Activated naive CD4-positive, alpha-beta T cell treated with anti-CD3 and anti-CD28 coated beads, Interleukin-2, amount 10 ng/mL, durations not matched to agents 7 days and 5 days (primary cell): ENCODE results near the gene WDR49.

ENCODE experiments used
- CTCF ChIA-PET: fragments of 350-600 bp; sonication (Branson Sonifier 250); formaldehyde crosslinking; loops from one replicate; lab custom pipeline; 2021; ENCODE audit warnings: antibody characterized with exemption; lab: Charles Lee
- DNase-seq: peaks from one replicate; pipeline ENCODE4 v3.0.0-alpha.2; 2020
- H3K27ac Mint-ChIP-seq: one replicate; pipeline ENCODE4 v1.8.0; 2021; ENCODE audit warnings: mild to moderate bottlenecking, moderate library complexity, mixed read lengths
- H3K27me3 Mint-ChIP-seq: one replicate; pipeline ENCODE4 v1.8.0; 2021; ENCODE audit warnings: mild to moderate bottlenecking, mixed read lengths
- H3K36me3 Mint-ChIP-seq: one replicate; pipeline ENCODE4 v1.8.0; 2021; ENCODE audit warnings: mixed read lengths
- H3K4me1 Mint-ChIP-seq: one replicate; pipeline ENCODE4 v1.8.0; 2021; ENCODE audit warnings: mixed read lengths
- H3K4me3 Mint-ChIP-seq: one replicate; pipeline ENCODE4 v1.8.0; 2021; ENCODE audit warnings: mild to moderate bottlenecking, moderate library complexity, mixed read lengths
- H3K9me3 Mint-ChIP-seq: one replicate; pipeline ENCODE4 v1.8.0; 2021; ENCODE audit warnings: mixed read lengths

The WDR49 gene

DNA sequence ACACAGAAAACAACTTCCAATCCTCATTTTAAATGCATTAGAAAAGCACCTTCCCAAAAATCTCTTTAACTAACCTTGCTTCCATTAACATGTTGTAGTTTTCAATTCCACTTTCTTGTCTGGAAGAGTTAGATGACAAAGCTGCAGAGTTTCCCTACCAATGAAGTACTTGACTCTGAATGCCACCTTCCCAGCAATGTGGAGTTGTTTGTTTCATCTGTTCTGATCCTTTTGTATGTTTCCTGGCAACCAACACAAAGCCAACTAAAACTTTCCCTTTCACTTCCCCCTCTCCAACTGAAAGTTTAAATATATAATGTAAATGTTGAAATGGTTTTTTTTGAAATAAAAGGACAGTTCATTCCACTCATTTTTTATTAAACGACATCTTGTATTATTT is at the start of gene WDR49:
Gene WDR49 (minus strand): TSS at position 183 of the 400 bp plus-strand sequence. CDS start 517 bp downstream, outside the sequence.
- no peak within 1 kb of the TSS for H3K4me3 Mint-ChIP-seq
- DNase-seq = no peak
- H3K4me1 Mint-ChIP-seq = no peaks in the 10 kb centered on the region
- no peaks in the 10 kb centered on the region for H3K9me3 Mint-ChIP-seq
- no peaks in the 10 kb centered on the region for H3K36me3 Mint-ChIP-seq
- no peak within 1 kb of the TSS for H3K27ac Mint-ChIP-seq
- CTCF ChIA-PET = no interaction called here
- peaks cover 3% of the 10 kb centered on the region for H3K27me3 Mint-ChIP-seq

DNA sequence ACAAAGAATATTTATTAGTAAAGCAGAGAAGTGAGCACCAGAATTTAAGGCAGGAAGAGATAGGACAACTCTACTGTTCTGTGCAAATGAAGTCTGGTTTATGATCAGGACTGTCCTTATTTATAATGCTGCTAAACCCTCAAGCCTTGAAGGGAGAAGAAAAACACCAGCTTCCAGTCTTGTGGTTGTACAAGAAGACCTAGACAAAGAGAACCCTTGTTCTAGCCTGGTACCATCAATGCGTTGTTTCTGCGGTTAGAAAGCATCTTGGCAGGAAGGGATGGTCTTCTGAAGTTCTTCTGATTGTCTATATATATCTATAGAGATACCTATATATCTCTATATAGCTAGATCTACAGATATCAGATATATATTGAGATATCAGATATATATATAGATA is 47.2 kb upstream of the WDR49 start:
- H3K36me3 Mint-ChIP-seq = peaks cover 34% of the 10 kb centered on the region
- H3K27ac Mint-ChIP-seq = no peak overlapping the region
- no peaks in the 10 kb centered on the region for H3K9me3 Mint-ChIP-seq
- CTCF ChIA-PET = interaction anchor here (0.7 kb wide), 1 partner anchor 1147 kb away, joined by 3 read pairs; no protein-coding TSS in a partner anchor
- no peak overlapping the region for H3K4me3 Mint-ChIP-seq
- H3K27me3 Mint-ChIP-seq = no peaks in the 10 kb centered on the region
- no peaks in the 10 kb centered on the region for H3K4me1 Mint-ChIP-seq
- DNase-seq = no peak

DNA sequence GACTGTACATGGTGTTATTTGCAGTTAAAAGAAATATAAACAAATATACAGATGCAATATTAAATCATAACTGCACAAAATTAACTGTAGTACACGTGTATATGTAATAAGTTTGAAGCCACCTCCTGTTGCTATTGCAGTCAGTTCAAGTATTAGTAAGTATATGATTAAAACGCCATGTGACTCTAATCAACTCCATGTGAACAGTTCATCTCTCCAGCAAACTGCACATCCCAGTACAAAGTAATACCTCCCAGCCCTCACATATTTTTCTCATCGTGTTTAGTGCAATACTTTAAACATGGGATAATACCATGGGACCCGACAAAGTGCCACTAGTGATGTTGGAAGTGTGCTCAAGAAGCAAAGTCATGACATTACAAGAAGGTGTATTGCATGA is 46.3 kb upstream of the WDR49 start:
- no peaks in the 10 kb centered on the region for H3K4me1 Mint-ChIP-seq
- H3K27ac Mint-ChIP-seq = no peak overlapping the region
- no peaks in the 10 kb centered on the region for H3K9me3 Mint-ChIP-seq
- no peak for DNase-seq
- H3K4me3 Mint-ChIP-seq = no peak overlapping the region
- no peaks in the 10 kb centered on the region for H3K27me3 Mint-ChIP-seq
- CTCF ChIA-PET = no interaction called here
- H3K36me3 Mint-ChIP-seq = peaks cover 36% of the 10 kb centered on the region

DNA sequence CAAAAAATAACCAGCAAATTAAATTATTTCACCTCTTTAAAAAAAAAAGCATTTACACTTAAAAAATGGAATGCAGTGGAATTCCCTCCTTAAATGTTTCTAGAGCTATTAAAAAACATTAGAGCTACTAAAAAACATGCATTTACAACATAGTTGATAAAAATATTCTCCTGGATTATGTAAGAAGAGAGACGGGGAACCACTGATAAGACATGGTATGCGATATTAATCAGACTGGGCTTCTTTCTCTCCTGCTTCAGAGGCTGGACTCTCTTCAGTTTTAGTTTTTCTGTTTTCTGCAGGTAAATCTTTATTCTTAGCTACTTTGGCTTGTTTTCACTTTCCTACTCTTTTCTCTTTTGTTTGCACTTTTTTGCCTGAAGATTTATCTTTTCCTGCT is 40.4 kb upstream of the WDR49 start:
- no peaks in the 10 kb centered on the region for H3K27me3 Mint-ChIP-seq
- H3K4me1 Mint-ChIP-seq = peaks cover 24% of the 10 kb centered on the region
- CTCF ChIA-PET = no interaction called here
- H3K9me3 Mint-ChIP-seq = no peaks in the 10 kb centered on the region
- no peak overlapping the region for H3K4me3 Mint-ChIP-seq
- H3K36me3 Mint-ChIP-seq = peaks cover 36% of the 10 kb centered on the region
- no peak overlapping the region for H3K27ac Mint-ChIP-seq
- no peak for DNase-seq

DNA sequence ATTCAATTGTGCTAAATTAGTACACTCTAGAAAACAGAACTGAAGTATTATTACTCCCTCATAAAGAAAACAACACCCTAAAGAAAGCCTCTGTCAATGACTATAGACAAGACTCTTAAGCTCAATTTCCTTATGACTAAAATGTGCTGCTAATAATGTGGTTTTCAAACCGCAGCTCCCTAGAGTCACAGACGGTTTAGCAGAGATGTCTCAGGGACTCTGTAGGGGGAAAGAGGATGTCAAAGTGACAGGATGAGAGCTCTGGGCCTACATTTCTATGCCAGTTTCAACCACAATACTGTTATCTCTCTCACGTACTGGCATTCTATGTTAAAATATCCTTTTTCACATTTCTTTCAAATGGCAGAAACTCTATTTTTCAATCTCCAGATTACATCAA is 37.6 kb upstream of the WDR49 start:
- Mint-ChIP-seq H3K4me3 (no peak overlapping the region), H3K9me3 (no peaks in the 10 kb centered on the region), H3K27me3 (no peaks in the 10 kb centered on the region), H3K4me1 (peaks cover 24% of the 10 kb centered on the region), H3K36me3 (peaks cover 28% of the 10 kb centered on the region), H3K27ac (peak overlapping the region; percentile 63)
- CTCF ChIA-PET = interaction anchor here (1.1 kb wide), 1 partner anchor 49 kb away, joined by 3 read pairs; no protein-coding TSS in a partner anchor
- DNase-seq = peak; percentile 35

DNA sequence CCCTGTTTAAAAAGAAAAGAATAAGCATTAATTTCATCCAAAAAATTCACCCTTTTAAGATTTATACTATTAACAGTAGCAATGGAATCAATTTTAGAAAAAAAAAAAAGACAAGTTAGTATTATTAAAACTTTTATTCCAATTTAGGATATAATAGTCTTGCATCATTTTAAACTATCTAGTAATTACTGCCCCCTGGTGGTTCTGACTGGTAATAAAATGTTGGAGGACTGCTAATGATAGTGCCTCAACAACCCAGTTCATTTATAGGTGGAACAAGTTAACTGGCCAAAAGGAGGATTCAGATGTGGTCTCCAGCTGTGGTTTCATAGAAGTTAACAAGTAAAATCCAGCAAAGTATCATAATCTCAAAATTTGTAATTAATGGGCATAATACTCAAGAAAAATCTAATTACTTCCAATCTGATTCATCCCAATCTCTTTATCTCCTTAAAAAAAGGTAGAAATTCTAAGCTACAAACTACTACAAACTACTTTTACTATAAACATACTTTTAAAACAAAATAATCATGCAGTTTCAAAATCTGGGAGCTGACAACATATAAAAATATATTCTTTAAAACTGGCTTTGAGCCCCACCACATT is 30.7 kb upstream of the WDR49 start:
- CTCF ChIA-PET = interaction anchor here (0.6 to 2.9 kb wide), 11 partner anchors 10 to 304 kb away, joined by 3 to 15 read pairs (median 3); partner anchors contain the start of gene ZBBX
- DNase-seq = peak; percentile 43
- H3K9me3 Mint-ChIP-seq = no peaks in the 10 kb centered on the region
- no peaks in the 10 kb centered on the region for H3K27me3 Mint-ChIP-seq
- H3K4me3 Mint-ChIP-seq = no peak overlapping the region
- no peaks in the 10 kb centered on the region for H3K4me1 Mint-ChIP-seq
- H3K36me3 Mint-ChIP-seq = peaks cover 23% of the 10 kb centered on the region
- H3K27ac Mint-ChIP-seq = no peak overlapping the region

DNA sequence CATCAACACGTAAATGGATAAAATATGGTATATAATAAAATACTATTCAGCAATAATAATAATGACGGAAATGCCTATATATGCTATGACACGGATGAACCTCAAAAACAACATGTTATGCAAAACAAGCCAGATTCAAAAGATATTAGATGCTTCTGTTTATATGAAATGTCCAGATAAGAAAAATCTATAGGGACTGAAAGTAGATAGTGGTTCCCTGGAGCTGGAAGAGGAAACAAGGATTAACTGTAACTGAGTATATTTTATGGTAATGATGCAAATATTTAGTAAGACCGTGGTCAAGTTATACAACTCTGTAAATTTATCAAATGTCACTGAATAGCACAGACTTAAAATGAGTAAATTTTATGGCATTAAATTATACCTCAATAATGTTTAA is 25.8 kb upstream of the WDR49 start:
- DNase-seq = no peak
- H3K36me3 Mint-ChIP-seq = peaks cover 49% of the 10 kb centered on the region
- no peaks in the 10 kb centered on the region for H3K27me3 Mint-ChIP-seq
- peaks cover 18% of the 10 kb centered on the region for H3K9me3 Mint-ChIP-seq
- no peak overlapping the region for H3K4me3 Mint-ChIP-seq
- H3K4me1 Mint-ChIP-seq = no peaks in the 10 kb centered on the region
- CTCF ChIA-PET = no interaction called here
- no peak overlapping the region for H3K27ac Mint-ChIP-seq

DNA sequence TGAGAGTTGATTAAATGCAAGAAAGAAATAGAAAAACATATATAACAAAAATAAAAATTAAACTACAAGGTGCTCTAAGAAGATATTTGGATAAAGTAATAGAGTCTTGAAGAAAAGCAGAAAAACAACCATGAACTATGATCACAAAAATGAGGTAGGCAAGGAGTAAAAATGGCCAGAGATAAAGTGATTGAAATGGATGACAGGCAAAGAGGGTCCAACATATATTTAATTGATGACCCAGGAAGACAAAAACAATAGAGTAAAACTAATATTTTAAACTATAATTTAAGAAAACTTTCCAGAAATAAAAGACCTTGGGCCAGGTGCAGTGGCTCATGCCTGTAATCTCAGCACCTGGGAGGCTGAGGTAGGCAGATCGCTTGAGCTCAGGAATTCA is 22.1 kb upstream of the WDR49 start:
- Mint-ChIP-seq H3K36me3 (peaks cover 55% of the 10 kb centered on the region), H3K9me3 (peaks cover 18% of the 10 kb centered on the region), H3K4me3 (no peak overlapping the region), H3K4me1 (no peaks in the 10 kb centered on the region), H3K27ac (no peak overlapping the region), H3K27me3 (no peaks in the 10 kb centered on the region)
- no peak for DNase-seq
- CTCF ChIA-PET = no interaction called here

DNA sequence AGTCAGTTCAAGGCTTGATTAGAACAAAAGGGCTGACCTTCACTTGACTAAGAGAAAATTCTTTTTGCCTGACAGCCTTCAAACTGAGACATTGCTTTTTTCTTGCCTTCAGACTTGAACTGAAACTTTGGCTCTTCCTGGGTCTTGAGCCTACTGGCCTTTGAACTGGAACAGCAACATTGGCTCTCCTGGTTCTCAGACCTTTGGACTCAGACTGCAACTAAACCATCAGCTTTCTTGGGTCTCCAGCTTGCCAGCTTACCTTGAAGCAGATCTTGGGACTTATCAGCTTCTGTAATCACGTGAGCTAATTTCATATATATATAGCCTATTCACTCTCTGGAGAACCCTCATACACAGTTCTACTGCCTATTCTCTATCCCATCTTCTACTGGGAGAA is 19.5 kb upstream of the WDR49 start:
- Mint-ChIP-seq H3K27ac (no peak overlapping the region), H3K4me1 (no peaks in the 10 kb centered on the region), H3K4me3 (no peak overlapping the region), H3K27me3 (no peaks in the 10 kb centered on the region), H3K36me3 (peaks cover 43% of the 10 kb centered on the region), H3K9me3 (peaks cover 18% of the 10 kb centered on the region)
- CTCF ChIA-PET = interaction anchor here (1.8 kb wide), 1 partner anchor 12 kb away, joined by 9 read pairs; no protein-coding TSS in a partner anchor
- DNase-seq = no peak

DNA sequence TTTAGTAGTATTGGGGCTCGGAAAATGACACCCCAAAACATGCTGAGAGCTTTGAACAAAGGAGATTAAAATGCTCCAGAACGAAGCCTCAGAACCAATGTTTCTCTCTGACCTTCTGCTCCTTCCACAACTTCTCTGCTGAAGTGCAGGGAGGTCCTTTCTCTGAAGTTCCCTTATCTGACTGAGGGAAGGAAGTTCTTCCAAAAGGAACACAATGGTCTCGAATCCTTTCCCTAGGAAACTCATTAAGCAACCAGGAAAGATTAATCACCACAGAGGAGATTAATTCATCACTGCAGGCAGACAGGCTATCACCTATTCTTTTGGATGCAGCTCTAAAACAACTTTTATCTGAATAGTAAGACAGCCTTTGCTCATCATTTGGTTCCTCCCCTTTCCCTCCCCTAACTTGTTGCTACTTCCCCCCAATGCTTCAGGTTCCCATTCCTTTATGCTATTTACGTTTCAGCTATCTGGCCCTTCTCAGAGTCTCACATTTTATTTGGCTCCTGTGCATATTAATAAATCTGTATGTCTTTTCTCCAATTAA is 18.2 kb upstream of the WDR49 start:
- peaks cover 18% of the 10 kb centered on the region for H3K9me3 Mint-ChIP-seq
- no peak overlapping the region for H3K27ac Mint-ChIP-seq
- H3K4me1 Mint-ChIP-seq = no peaks in the 10 kb centered on the region
- peaks cover 38% of the 10 kb centered on the region for H3K36me3 Mint-ChIP-seq
- DNase-seq = no peak
- no peak overlapping the region for H3K4me3 Mint-ChIP-seq
- H3K27me3 Mint-ChIP-seq = no peaks in the 10 kb centered on the region
- CTCF ChIA-PET = no interaction called here

DNA sequence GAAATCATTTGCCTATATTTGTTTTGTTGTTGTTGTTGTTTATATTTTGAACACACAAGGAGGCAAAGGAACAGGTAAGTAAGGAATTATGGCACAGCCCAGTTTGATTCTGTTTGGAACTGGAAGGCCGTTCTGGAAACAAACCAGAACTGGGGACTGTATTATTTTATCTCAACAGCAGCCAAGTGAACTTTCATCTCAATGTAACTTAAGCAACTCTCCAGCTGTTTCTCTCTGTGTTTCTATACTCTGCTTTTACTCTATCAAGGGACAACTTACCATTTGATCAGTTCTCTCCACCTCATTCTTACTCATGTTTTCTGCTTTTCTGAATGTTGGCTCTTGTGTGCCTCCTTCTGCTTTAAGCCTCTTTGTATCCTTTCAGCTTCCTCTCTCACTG is 16.0 kb upstream of the WDR49 start:
- H3K27ac Mint-ChIP-seq = no peak overlapping the region
- no peaks in the 10 kb centered on the region for H3K9me3 Mint-ChIP-seq
- H3K36me3 Mint-ChIP-seq = peaks cover 16% of the 10 kb centered on the region
- no peaks in the 10 kb centered on the region for H3K27me3 Mint-ChIP-seq
- no peak for DNase-seq
- H3K4me3 Mint-ChIP-seq = no peak overlapping the region
- H3K4me1 Mint-ChIP-seq = no peaks in the 10 kb centered on the region
- CTCF ChIA-PET = interaction anchor here (3.2 kb wide), 1 partner anchor 15 kb away, joined by 15 read pairs; no protein-coding TSS in a partner anchor

DNA sequence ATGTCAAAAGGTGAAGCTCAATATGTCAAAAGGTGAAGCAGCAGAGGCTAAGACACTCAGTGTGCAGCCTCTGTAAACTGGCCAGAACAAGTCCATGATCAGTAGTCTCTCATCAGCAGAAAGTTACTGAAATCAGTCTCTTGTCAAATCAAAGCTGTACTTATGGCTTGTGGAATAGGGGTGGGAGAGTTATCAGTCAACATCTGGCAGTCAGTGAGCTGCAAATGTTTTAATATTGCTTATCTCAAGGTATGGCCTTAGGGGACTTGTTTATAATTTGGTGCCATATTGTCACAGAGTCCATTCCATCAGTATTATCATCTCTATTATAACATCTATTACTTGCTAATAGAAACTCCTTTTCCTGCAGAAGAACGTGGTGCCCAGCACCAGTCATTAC is 14.9 kb upstream of the WDR49 start:
- H3K4me1 Mint-ChIP-seq = no peaks in the 10 kb centered on the region
- H3K4me3 Mint-ChIP-seq = no peak overlapping the region
- H3K27ac Mint-ChIP-seq = peak overlapping the region; percentile 38
- peaks cover 7% of the 10 kb centered on the region for H3K36me3 Mint-ChIP-seq
- no peaks in the 10 kb centered on the region for H3K27me3 Mint-ChIP-seq
- CTCF ChIA-PET = interaction anchor here (3.2 kb wide), 1 partner anchor 17 kb away, joined by 15 read pairs; no protein-coding TSS in a partner anchor
- DNase-seq = no peak
- H3K9me3 Mint-ChIP-seq = no peaks in the 10 kb centered on the region

DNA sequence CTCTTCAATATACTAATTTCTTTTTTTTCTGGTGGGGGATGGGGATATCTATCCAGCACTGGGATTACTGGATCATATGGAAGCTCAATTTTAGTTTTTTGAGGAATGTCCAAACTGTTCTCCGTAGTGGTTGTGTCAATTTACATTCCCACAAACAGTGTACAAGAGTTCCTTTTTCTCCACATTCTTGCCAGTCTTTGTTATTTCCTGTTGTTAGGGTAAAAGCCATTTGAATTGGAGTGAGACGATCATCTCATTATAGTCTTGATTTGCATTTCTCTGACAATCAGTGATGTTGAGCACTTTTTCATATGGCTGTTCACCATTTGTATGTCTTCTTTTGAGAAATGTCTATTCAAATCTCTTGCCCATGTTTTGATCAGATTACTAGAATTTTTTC is 12.8 kb upstream of the WDR49 start:
- Mint-ChIP-seq H3K27me3 (no peaks in the 10 kb centered on the region), H3K4me3 (no peak overlapping the region), H3K9me3 (no peaks in the 10 kb centered on the region), H3K36me3 (no peaks in the 10 kb centered on the region), H3K27ac (no peak overlapping the region), H3K4me1 (no peaks in the 10 kb centered on the region)
- CTCF ChIA-PET = interaction anchor here (0.5 kb wide), 1 partner anchor 19 kb away, joined by 3 read pairs; no protein-coding TSS in a partner anchor
- DNase-seq = no peak

DNA sequence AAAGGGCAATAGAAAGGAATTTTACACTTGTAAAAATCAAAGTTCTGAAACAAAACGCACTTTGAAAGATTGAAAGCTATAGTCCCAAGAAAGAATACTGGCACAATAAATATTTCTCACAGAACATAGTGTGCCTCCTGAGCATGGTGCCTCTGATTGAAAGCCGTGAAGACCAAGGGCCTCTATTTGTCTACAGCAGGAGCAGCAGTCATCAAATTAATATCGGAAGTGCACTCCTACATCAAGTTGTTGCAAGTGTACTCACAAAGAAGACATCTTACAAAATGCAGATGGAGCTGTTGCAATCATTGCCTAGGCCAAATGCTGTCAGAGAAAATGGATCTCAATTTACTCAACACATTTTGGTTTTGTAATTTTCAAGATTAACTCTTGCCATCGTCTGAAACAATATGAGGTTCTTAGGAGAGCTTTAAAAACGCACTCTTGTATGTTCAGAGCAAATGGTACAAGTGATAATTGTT is 9.2 kb upstream of the WDR49 start:
- no peak overlapping the region for H3K4me3 Mint-ChIP-seq
- H3K27ac Mint-ChIP-seq = no peak overlapping the region

DNA sequence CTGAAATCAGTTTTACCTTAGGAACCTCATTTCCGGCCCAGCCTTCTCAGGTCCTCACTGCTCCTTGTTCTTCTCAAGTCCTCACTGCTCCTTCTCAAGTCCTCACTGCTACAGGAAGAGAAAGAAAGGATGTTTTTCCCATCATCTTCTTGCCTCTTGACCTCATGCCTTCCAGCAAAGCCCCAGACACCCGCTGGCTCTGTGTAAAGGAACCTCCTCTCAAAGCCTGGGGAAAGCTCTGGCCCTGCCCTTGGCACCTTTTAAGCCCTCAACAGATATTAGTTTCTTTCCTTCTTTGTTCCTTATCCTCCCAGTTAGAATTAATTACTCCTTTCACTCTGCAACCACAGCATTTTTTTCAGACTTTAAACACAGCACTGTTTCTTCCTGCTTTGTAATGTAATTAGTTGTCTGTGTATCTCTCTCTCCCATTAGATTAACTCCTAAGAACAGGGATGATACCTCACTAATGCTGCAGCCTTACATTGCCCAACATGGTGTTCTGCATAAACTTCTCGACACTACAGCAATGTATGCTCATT is 4.0 kb upstream of the WDR49 start:
- no peaks in the 10 kb centered on the region for H3K4me1 Mint-ChIP-seq
- H3K4me3 Mint-ChIP-seq = no peak overlapping the region
- H3K36me3 Mint-ChIP-seq = no peaks in the 10 kb centered on the region
- H3K9me3 Mint-ChIP-seq = no peaks in the 10 kb centered on the region
- DNase-seq = no peak
- H3K27me3 Mint-ChIP-seq = peaks cover 6% of the 10 kb centered on the region
- CTCF ChIA-PET = no interaction called here
- H3K27ac Mint-ChIP-seq = no peak overlapping the region

More for the DNA sequence above, 9.2 kb upstream of the WDR49 start:
- no peaks in the 10 kb centered on the region for H3K9me3 Mint-ChIP-seq
- H3K36me3 Mint-ChIP-seq = no peaks in the 10 kb centered on the region
- no peaks in the 10 kb centered on the region for H3K4me1 Mint-ChIP-seq
- peaks cover 3% of the 10 kb centered on the region for H3K27me3 Mint-ChIP-seq
- CTCF ChIA-PET = no interaction called here
- DNase-seq = no peak
